Stimulated activated CD8-positive, alpha-beta memory T cell treated with anti-CD3 and anti-CD28 coated beads, Interleukin-4, amount 100 ng/mL, for 1 hour (primary cell): ENCODE measurements around the gene ID1.
"Not testable (repeated sequence)": the region's sequence is repeated elsewhere in the genome, so short reads cannot be mapped to it uniquely, and the experiment has no call there.

ENCODE experiments used
- DNase-seq, 2 donors: peaks; one replicate each; pipeline ENCODE4 v3.0.0-alpha.2; 2020; ENCODE audit warnings: low read depth in 2 of 2, low spot score in 1 of 2

The ID1 gene

DNA sequence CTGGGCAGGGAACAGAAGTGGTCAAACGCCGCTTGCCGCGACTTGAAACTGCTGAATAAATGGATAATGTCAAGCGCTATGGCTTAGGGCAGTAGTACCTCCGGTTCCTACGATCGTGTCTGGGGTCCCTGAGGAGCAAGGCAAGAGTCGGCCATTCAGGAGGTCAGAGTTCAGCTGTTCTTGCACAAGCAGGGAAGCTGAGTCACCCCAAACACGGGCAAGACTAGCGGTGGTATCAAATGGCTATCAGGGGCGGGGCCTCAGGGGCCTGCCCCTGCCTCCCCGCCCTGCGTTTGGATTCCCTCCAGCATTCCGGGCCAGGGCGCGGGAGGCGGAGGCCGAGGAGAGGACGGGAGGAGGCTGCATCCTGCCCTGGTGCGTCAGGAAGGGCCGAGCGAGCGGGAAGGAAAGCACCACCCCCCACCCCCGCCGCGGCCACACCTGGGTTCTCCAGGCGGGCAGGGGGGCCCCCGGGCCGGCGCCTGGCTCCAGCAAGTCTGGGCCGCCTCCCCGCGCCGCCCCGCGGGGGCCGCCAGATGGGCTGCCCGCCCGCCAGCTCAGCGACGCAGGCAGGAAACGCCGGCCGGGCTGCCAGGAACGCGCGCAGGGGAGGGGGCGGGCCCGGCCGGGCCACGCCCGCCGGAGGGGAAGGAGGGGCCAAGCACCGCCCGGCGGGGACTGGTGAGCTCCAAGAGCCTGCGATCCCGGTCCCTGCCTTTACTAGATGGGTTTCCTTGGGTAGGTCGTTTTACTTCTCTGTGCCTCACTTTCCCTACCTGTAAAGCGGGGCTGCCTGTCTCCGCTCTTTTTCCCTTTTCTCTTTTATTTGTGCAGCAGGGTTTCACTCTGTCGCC, 32.2 kb upstream of the ID1 start:
- peak; percentile 53 to 73 for DNase-seq

GRCh38 chr20:31573555-31574321, 31.4 kb upstream of the ID1 start:
- no peak for DNase-seq

DNA sequence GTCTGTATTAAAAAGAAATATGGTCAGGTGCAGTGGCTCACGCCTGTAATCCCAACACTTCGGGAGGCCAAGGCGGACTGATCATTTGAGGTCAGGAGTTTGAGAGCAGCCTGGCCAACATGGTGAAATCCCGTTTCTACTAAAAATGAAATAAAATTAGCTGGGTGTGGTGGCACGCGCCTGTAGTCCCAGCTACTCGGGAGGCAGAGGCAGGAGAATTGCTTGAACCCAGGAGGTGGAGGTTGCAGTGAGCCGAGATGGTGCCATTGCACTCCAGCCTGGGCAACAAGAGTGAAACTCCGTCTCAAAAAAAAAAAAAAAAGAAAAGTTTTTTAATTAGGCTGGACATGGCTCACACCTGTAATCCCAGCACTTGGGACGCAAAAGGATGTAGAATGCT, 30.1 kb upstream of the ID1 start:
- DNase-seq = not testable (repeated sequence)

GRCh38 chr20:31576751-31577150, 28.3 kb upstream of the ID1 start:
- no peak for DNase-seq

- no peak for DNase-seq
Measured at GRCh38 chr20:31577194-31577593, 27.9 kb upstream of the ID1 start.

- DNase-seq = no peak
Measured at GRCh38 chr20:31578448-31579138, 26.5 kb upstream of the ID1 start.

- DNase-seq = no peak
Measured at GRCh38 chr20:31579245-31579644, 25.8 kb upstream of the ID1 start.

- not testable (repeated sequence) for DNase-seq
Measured at GRCh38 chr20:31579941-31580651, 25.0 kb upstream of the ID1 start.

- no peak for DNase-seq
Measured at GRCh38 chr20:31580706-31581105, 24.4 kb upstream of the ID1 start.

- no peak for DNase-seq
Measured at GRCh38 chr20:31581391-31581790, 23.7 kb upstream of the ID1 start.

- no peak for DNase-seq
Measured at GRCh38 chr20:31587545-31588389, 17.3 kb upstream of the ID1 start.

GRCh38 chr20:31590717-31591225, 14.3 kb upstream of the ID1 start:
- DNase-seq = no peak

GRCh38 chr20:31593221-31594001, 11.7 kb upstream of the ID1 start:
- no peak for DNase-seq

GRCh38 chr20:31594002-31594557, 11.0 kb upstream of the ID1 start:
- DNase-seq = no peak

DNA sequence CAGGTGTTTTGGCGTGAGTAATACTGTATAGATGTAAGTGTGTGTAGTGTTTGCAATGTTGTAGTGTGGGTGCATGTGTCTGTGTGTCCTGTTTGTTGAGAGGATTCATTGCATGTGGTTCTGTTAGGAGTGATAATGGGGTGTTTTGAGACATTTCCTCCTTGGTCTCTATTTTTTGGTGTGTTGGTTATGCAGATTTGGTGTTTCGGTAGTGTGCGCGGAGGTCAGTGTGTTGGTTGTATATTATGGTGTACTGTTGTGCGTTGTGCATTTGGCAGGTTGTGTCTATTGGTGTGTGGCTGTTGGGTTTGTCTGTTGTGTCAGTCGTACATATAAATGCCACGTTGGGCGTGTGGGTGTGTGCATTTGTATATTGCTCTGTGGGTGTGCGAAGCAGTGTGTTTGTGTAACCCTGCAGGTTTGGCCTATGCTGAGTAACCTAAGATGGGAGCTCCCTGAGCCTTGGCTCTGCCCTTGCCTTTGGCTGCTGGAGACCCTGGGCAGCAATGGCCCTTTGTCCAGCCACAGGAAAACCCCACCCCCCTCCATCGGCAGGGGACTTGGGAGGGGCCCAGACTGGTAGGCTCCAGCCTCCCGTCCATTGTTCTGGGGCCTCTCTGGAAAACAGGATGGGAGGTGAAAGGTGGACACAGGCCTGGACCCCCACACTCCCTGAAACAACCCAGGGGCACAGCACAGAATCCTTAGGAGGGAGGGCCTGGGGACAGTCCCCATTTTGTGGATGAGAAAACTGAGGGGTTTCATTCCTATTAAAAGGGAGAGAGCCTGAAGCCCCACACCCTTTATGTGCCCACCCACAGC, 10.3 kb upstream of the ID1 start:
- no peak for DNase-seq

- DNase-seq = no peak
Measured at GRCh38 chr20:31595380-31595653, 9.8 kb upstream of the ID1 start.

DNA sequence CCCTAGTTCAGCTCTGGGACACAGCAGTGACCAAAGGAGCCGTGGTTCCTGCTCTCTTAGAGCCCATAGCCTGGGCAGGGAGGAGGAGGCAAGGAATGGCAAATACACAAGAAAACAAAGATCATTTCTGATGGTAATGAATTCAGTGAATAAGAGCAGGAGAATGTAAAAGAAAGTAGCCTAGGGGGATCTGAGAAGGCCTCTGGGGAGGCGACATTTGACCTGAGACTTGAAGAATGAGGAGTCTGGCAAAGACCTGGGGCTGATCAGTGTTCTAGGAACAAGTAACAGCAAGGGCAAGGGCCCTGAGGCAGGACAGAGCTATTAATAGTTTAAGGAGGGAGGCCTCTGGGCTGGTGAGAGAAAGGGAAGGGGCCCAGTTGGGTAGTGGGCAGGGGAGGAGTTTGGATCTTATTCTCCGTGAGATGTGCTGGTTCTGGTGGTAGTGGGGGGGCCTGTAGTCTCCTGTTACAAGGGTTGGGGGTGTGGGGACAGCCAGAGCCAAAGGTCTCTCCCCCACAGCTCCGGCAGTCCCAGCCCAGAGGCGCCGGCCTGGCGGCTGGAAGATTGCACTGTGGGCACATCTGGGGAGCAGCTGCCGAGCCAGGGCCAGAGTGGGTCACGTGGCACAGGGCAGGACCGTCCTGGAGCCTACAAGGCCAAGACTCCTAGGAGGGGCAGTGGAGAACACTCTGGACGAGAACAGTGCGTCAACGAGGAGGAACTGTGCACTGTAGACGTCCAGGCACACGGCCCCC, 9.3 kb upstream of the ID1 start:
- DNase-seq = no peak

GRCh38 chr20:31596412-31596715, 8.7 kb upstream of the ID1 start:
- DNase-seq = not testable (repeated sequence)
